GDM1 (cell line): Measurements from ENCODE around the gene IRF5.

ENCODE experiments used
- DNase-seq: peaks from one replicate; lab custom pipeline; 2025; lab: John Stamatoyannopoulos, UW

IRF5 gene, protein sequence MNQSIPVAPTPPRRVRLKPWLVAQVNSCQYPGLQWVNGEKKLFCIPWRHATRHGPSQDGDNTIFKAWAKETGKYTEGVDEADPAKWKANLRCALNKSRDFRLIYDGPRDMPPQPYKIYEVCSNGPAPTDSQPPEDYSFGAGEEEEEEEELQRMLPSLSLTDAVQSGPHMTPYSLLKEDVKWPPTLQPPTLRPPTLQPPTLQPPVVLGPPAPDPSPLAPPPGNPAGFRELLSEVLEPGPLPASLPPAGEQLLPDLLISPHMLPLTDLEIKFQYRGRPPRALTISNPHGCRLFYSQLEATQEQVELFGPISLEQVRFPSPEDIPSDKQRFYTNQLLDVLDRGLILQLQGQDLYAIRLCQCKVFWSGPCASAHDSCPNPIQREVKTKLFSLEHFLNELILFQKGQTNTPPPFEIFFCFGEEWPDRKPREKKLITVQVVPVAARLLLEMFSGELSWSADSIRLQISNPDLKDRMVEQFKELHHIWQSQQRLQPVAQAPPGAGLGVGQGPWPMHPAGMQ

GRCh38 chr7:128937647-128938543 lies at the start of gene IRF5:
Gene IRF5, plus strand, starts transcription at chr7:128937927. Its CDS starts 4,155 bp downstream, at chr7:128942082.
- DNase-seq, result peak; percentile 35

DNA sequence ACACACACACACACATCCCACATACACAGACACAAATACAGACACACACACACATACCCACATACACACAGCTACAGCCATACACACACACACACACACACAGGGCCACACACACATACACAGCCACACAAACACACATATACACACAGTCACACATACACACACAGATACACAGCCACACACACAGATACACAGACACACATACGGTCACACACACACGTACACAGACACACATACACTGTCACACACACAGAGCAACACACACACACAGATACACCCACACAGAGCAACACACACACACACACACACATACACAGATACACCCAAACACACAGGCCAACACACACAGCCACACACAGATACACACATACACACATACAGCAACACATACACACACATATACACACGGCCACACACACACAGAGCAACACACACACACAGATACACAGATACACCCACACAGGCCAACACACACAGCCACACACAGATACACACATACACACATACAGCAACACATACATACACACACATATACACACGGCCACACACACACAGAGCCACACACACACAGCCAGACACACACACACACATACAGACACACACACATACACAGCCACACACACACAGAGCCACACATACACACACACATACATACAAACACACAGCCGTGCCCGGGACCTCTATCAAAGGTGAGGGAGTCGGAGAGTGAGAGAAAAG lies 49.5 kb upstream of the IRF5 start:
- DNase-seq, result no peak

DNA sequence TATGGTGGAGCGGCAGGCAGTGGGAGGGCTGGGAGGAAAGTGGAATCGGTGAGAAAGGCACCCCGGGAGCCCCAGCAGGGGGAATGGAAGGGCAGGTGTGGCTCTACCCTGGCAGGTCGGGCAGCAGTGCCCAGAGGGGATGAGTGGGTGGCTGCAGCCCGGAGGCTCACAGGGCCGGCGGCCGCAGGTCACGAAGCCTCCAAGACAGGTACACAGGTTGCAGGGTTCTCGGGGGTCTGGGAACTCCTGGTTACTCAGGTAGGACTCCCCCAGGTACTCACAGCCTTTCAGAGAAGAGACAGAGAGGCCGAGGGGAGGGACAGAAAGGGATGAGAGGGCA lies 49.0 kb upstream of the IRF5 start:
- no peak for DNase-seq

- no peak for DNase-seq
Measured at GRCh38 chr7:128889121-128889520, 48.6 kb upstream of the IRF5 start.

GRCh38 chr7:128890306-128891109 lies 47.2 kb upstream of the IRF5 start:
- no peak for DNase-seq

DNA sequence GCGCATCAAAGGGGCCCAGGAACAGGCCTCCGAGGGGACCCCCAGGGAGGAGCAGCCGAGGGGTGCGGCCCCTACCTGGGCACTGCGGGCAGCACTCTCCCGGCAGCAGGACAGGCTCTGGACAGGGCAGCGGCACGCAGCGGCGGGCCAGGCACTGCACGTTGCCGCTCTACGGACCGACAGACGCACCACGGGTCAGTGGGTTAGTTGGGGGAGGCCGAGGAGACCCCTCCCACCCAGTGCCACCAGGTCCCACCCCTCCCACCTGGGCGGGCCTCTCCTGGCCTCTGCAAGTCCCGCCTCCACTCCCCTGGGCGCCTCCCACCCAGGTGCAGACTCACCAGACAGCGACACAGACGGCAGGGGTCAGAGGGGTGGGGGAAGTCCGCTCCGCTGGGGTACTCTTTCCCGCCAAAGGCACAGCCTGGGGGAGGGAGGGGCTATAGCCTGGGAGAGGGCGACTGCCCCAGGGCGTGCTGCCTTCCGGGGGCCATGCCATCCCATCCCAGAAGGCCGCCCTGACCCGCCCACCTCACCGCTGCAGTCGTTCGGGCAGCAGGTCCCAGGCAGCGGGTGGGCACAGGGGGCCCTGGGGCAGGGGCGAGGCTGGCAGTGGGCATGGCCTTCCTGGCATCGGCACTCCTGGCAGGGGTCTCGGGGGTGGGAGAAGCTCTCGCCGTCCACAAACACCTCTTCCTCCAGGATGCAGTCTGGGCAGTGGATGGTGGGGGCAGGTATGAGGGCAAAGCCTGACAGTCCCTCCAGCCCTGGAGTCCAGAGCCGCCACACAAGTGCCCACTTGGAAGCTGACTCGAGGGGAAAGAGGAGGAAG lies 46.4 kb upstream of the IRF5 start:
- no peak for DNase-seq

- DNase-seq, result no peak
Measured at GRCh38 chr7:128891942-128892269, 45.8 kb upstream of the IRF5 start.

DNA sequence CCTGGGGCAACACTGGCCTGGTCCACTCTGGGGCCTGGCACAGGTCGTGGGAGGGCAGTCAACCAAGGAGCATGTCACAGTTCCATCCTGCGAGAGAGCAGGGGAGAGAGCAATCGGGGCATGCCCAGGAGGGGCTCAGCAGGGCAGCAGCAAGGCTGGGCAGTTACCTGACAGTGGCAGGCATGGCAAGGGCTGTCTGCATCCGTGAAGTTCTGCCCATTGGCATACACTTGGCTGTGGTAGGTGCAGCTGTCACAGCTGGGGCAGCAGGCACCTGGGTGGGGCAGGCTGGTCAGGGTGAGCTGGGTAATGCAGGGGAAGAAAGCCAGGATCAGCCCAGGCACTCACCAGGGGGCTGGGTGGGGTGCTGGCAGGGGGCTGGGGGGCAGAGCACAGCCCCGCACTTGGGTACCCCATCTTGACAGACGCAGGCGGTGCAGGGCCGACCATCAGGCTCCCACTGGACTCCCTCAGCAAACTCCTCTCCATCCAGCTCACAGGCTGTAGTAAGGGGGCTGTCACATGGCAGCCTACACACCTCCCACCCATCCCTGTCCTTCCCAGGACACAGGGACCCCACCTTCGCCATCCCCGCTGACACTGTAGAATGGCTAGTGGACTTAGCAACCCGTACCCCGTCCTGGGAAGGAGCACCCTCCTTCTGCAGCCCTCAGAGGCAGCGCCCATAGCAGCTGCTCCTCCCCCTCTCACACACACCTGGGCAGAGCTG lies 45.0 kb upstream of the IRF5 start:
- no peak for DNase-seq

- no peak for DNase-seq
Measured at GRCh38 chr7:128893251-128894100, 44.3 kb upstream of the IRF5 start.

GRCh38 chr7:128894101-128894440 lies 43.7 kb upstream of the IRF5 start:
- no peak for DNase-seq

GRCh38 chr7:128895320-128895719 lies 42.4 kb upstream of the IRF5 start:
- DNase-seq, result no peak

- DNase-seq, result no peak
Measured at GRCh38 chr7:128899392-128899791, 38.3 kb upstream of the IRF5 start.

GRCh38 chr7:128900237-128900636 lies 37.5 kb upstream of the IRF5 start:
- no peak for DNase-seq

DNA sequence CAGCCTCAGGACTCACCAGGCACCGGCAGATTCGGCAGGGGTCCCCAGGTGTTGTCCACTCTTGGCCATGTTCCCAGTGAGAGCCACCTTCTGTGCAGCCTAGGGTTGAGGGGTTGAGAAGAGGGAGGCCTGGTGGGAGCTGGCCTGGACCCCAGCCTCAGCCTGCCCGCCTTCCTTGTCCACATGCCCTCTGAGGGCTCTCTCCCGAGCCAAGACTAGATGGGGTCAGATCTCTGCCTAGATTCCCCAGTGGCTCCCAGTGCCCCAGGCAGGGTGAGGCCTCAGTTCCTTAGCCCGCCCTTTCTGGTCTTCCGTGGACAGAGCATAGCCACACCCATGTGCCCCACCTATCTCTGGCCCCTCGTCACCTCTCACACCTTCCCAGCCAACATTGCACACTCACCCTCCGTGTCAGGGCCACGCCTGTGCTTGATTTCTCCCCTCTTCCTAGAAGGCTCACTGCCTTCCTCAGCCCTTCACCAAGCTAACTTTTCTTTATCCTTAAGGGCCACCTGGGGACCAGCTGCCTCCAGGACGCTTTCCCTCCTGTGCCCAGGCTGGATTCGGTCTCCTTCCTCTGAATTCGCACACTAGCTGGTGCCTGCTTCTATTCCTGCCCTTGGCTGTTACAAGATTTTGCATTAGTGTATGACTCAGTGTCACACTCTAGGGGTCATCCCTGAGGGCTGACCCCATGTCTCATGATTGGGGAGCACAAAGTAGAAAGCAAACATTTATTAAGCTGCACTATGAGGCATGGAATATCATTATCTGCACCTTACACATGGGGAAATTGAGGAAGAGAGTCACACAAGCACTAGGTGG lies 34.8 kb upstream of the IRF5 start:
- DNase-seq, result no peak

DNA sequence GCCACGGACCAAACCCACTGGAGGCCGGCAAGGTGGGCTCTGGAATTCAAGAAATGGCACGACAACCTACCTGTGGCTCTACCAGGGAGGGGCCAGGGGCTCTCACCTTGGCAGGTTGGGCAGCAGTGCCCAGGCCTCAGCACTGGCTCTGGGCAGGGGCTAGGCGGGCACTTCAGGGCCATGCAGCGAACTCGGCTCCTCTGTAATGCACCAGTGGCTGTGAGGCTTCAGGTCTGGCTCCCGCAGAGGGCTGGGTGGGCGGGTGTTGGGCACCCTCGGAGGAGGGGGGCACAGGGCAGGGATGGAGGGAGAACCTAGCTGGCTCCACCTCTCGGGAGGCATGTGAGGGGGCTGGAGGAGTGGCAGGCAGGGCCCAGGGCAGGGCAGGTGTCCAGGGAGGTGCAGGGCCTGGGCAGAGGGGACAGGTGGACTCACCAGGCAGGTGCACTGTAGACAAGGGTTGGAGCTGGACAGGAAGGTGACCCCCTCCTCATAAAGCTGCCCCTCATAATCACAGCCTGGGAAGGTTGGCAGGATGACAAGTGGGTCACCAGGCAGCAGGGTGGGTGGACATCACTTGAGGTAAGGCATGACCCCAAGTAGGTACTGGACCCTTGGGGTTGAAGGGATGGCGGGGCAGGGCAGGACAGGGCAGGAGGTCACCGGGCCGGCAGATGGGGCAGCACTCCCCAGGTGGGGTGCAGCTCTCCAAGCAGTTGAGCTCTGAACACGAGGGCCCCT lies 33.9 kb upstream of the IRF5 start:
- no peak for DNase-seq

DNA sequence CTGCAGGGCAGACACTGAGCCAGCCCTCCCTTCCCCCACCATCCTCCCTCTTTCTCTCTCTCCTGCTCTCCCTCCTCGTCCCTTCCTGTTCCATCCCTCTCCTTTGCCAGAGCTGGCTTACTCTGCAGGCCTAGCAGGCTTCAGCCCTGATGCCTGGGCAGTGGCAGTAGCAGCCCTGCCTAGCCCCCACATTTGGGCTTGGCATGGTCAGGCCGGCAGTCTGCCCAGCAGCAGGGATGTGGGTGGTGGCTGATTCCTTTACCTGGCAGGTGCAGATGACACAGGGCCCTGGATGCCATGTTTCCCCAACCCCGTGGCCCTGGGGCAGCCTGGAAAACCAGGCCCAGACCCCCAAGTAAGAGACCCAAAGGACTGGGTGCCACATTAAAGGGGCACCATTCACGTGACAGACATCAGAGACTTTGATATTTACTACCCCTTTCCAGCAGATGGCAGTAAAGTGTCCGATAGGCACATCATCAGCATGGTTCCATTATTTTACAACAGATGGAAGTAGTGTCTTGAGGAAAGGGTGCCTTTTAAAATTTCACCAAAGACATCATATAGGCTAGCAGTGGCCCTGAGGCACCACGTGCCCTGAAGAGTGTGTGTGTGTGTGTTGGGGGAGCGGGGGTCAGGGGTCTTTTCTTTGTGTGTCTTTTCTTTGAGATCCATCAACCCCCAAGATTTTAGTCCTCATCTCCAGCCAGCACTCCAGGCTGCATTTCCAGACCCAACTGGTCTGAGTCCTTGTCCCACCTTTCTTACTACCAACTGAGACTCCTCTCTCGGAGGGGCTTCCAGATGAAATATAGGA lies 33.1 kb upstream of the IRF5 start:
- peak; percentile 50 for DNase-seq
